Stimulated activated CD8-positive, alpha-beta memory T cell treated with anti-CD3 and anti-CD28 coated beads, Interleukin-4, amount 100 ng/mL, for 24 hours (primary cell): Measurements from ENCODE around the gene RASL12.
"Not testable (repeated sequence)": the region's sequence is repeated elsewhere in the genome, so short reads cannot be mapped to it uniquely, and the experiment has no call there.

Source experiments
- DNase-seq: peaks from one replicate; pipeline ENCODE4 v3.0.0-alpha.2; 2020; ENCODE audit warnings: low read depth

RASL12 gene

GRCh38 chr15:65028338-65028737 lies 39.5 kb downstream of the RASL12 start:
- no peak for DNase-seq

GRCh38 chr15:65027593-65027992 lies 40.2 kb downstream of the RASL12 start:
- no peak for DNase-seq

GRCh38 chr15:65026756-65027155 lies 41.0 kb downstream of the RASL12 start:
- DNase-seq, result no peak

GRCh38 chr15:65021488-65021887 lies 46.3 kb downstream of the RASL12 start:
- no peak for DNase-seq

- DNase-seq, result no peak
Measured at GRCh38 chr15:65020419-65020818, 47.4 kb downstream of the RASL12 start.

- DNase-seq, result not testable (repeated sequence)
Measured at GRCh38 chr15:65011198-65011597, 56.6 kb downstream of the RASL12 start.

GRCh38 chr15:65008983-65009382 lies 58.8 kb downstream of the RASL12 start:
- DNase-seq, result no peak

GRCh38 chr15:65006876-65007275 lies 60.9 kb downstream of the RASL12 start:
- DNase-seq, result no peak

GRCh38 chr15:65004993-65005392 lies 62.8 kb downstream of the RASL12 start:
- no peak for DNase-seq
